ENCODE measurements around the gene PLA2G2D.
A peak's percentile ranks its signal among the peaks of the same experiment; 100 is the strongest.

Gene PLA2G2D

GRCh38 chr1:20160034-20160433, 40.7 kb upstream of the PLA2G2D start:
- no peak for TF ChIP-seq CTCF (IDR thresholded peaks at IDR 0.05)
- no peak for DNase-seq (ENCODE audit: low spot score)
- H3K27ac ChIP-seq = no peak overlapping the region
- H3K4me3 ChIP-seq = no peak overlapping the region

GRCh38 chr1:20158358-20159070, 39.2 kb upstream of the PLA2G2D start:
- no peak for DNase-seq (ENCODE audit: low spot score)
- TF ChIP-seq CTCF (IDR thresholded peaks at IDR 0.05) = no peak
- Histone ChIP-seq H3K27ac (no peak overlapping the region), H3K4me3 (no peak overlapping the region)

- H3K4me3 ChIP-seq = peak overlapping the region; percentile 17
- peak overlapping the region in 1 of 2 donors; percentile 39 for H3K27ac ChIP-seq
- DNase-seq (ENCODE audit: low spot score) = no peak
These were observed 35.0 kb upstream of the PLA2G2D start for GRCh38 chr1:20154301-20154831.

GRCh38 chr1:20153000-20153418, 33.7 kb upstream of the PLA2G2D start:
- DNase-seq (ENCODE audit: low spot score) = no peak
- Histone ChIP-seq H3K4me3 (no peak overlapping the region), H3K27ac (peak overlapping the region in 1 of 2 donors; percentile 43)
- no peak for TF ChIP-seq CTCF (IDR thresholded peaks at IDR 0.05)

More at GRCh38 chr1:20154301-20154831, 35.0 kb upstream of the PLA2G2D start:
- TF ChIP-seq CTCF (IDR thresholded peaks at IDR 0.05) = no peak

GRCh38 chr1:20152599-20152930, 33.2 kb upstream of the PLA2G2D start:
- no peak for TF ChIP-seq CTCF (IDR thresholded peaks at IDR 0.05)
- Histone ChIP-seq H3K4me3 (peak overlapping the region; percentile 62), H3K27ac (peak overlapping the region in 1 of 2 donors; percentile 43)
- no peak for DNase-seq (ENCODE audit: low spot score)

- Histone ChIP-seq H3K4me3 (peak overlapping the region; percentile 62), H3K27ac (peak overlapping the region in 1 of 2 donors; percentile 43)
- DNase-seq (ENCODE audit: low spot score) = peak; percentile 86
- TF ChIP-seq CTCF (IDR thresholded peaks at IDR 0.05) = peak; percentile 90
These were observed 32.7 kb upstream of the PLA2G2D start for GRCh38 chr1:20151906-20152598.

Data from coronary artery (tissue), 2 donors.